Bronchial epithelial cell (primary cell): ENCODE results near the gene ADTRP. TPM values are rescaled to one million over a fixed set of nuclear protein-coding genes. Genes with fewer than 3 reads are reported as not detected.
A peak's percentile ranks its signal among the peaks of the same experiment; 100 is the strongest.

Experiments
- DNase-seq: peaks from one replicate; pipeline ENCODE4 v3.0.0-alpha.2; 2010; ENCODE audit warnings: low read depth
- FAIRE-seq: peaks from 2 replicates; lab custom pipeline; 2011; peaks lifted over from hg19 to GRCh38; lab: Jason Lieb, UNC
- H3K27me3 ChIP-seq: 2 replicates; pipeline ENCODE4 v1.5.1; 2011; ENCODE audit warnings: low read length; ENCODE audit not compliant: control insufficient read depth, insufficient read depth
- H3K36me3 ChIP-seq: 2 replicates; pipeline ENCODE4 v1.5.1; 2011; ENCODE audit warnings: low read length; ENCODE audit not compliant: control insufficient read depth, insufficient read depth
- H3K4me3 ChIP-seq: 2 replicates; pipeline ENCODE4 v1.5.1; 2011; ENCODE audit warnings: mild to moderate bottlenecking, low read depth, low read length, control low read depth
- CTCF ChIP-seq: IDR thresholded peaks from 2 replicates; pipeline ENCODE4 v1.5.1; 2011; ENCODE audit warnings: mild to moderate bottlenecking, moderate library complexity, low read length, control low read depth, inconsistent platforms; ENCODE audit not compliant: insufficient read depth, severe bottlenecking
- total RNA-seq: library from RNA; depleted of rRNA; stranded (reverse); fragments of >200 nt; gene quantifications from 2 replicates; pipeline ENCODE4 v1.2.1, GENCODE V29; 2014

ADTRP gene
- total RNA-seq, 1 donor from 2014 or later: 17.6 TPM

GRCh38 chr6:11669696-11670095, 108.9 kb downstream of the ADTRP start:
- FAIRE-seq (no peak), DNase-seq (no peak)

GRCh38 chr6:11668455-11668854, 110.1 kb downstream of the ADTRP start:
- no peaks in the 10 kb centered on the region for H3K36me3 ChIP-seq
- TF ChIP-seq CTCF: no peak
- H3K27me3 ChIP-seq: no peaks in the 10 kb centered on the region
- no peak for FAIRE-seq
- DNase-seq: no peak
- no peak overlapping the region for H3K4me3 ChIP-seq

More at GRCh38 chr6:11669696-11670095, 108.9 kb downstream of the ADTRP start:
- TF ChIP-seq CTCF: no peak
- Histone ChIP-seq H3K36me3 (no peaks in the 10 kb centered on the region), H3K4me3 (no peak overlapping the region), H3K27me3 (no peaks in the 10 kb centered on the region)

GRCh38 chr6:11667876-11668275, 110.7 kb downstream of the ADTRP start:
- TF ChIP-seq CTCF: no peak
- DNase-seq (peak; percentile 16), FAIRE-seq (no peak)
- Histone ChIP-seq H3K27me3 (no peaks in the 10 kb centered on the region), H3K4me3 (no peak overlapping the region), H3K36me3 (no peaks in the 10 kb centered on the region)

GRCh38 chr6:11665604-11666326, 112.8 kb downstream of the ADTRP start:
- Histone ChIP-seq H3K4me3 (no peak overlapping the region), H3K27me3 (no peaks in the 10 kb centered on the region), H3K36me3 (no peaks in the 10 kb centered on the region)
- FAIRE-seq (no peak), DNase-seq (no peak)
- TF ChIP-seq CTCF: no peak

Other genes starting within 250 kb of the ADTRP start
- under 0.01 and 0.13 TPM in 2 replicates for gene TMEM170B, start 241.1 kb downstream of the ADTRP start, total RNA-seq
- 6.8 and 12.3 TPM in 2 replicates for gene HIVEP1, start 233.5 kb upstream of the ADTRP start, total RNA-seq